HG03025 (cell line): Measurements from ENCODE around the gene CD99.
A peak's percentile ranks its signal among the peaks of the same experiment; 100 is the strongest.

Experiments
- ATAC-seq: cut with Tn5 transposase; IDR thresholded peaks from one replicate; pipeline ENCODE4 v1.9.1; 2021; ENCODE audit warnings: mild to moderate bottlenecking, moderate library complexity; ENCODE audit not compliant: unreplicated experiment, low FRiP score

Gene CD99

GRCh38 chrX:2697741-2698299 lies 6.7 kb downstream of the CD99 start:
- ATAC-seq = no peak

GRCh38 chrX:2698604-2699003 lies 7.5 kb downstream of the CD99 start:
- ATAC-seq = no peak

- no peak for ATAC-seq
Measured at GRCh38 chrX:2699959-2700358, 8.9 kb downstream of the CD99 start.

- no peak for ATAC-seq
Measured at GRCh38 chrX:2700405-2701320, 9.6 kb downstream of the CD99 start.

- ATAC-seq = no peak
Measured at GRCh38 chrX:2701600-2701999, 10.5 kb downstream of the CD99 start.

GRCh38 chrX:2703991-2704369 lies 12.9 kb downstream of the CD99 start:
- no peak for ATAC-seq

GRCh38 chrX:2705046-2705832 lies 14.1 kb downstream of the CD99 start:
- ATAC-seq = no peak

GRCh38 chrX:2707334-2707760 lies 16.3 kb downstream of the CD99 start:
- peak; percentile 87 for ATAC-seq

- ATAC-seq = no peak
Measured at GRCh38 chrX:2708021-2708420, 16.9 kb downstream of the CD99 start.

GRCh38 chrX:2708592-2709188 lies 17.6 kb downstream of the CD99 start:
- ATAC-seq = no peak

GRCh38 chrX:2709556-2709955 lies 18.5 kb downstream of the CD99 start:
- no peak for ATAC-seq

- ATAC-seq = no peak
Measured at GRCh38 chrX:2710041-2710840, 19.1 kb downstream of the CD99 start.

GRCh38 chrX:2711441-2711840 lies 20.3 kb downstream of the CD99 start:
- ATAC-seq = no peak

GRCh38 chrX:2712428-2712827 lies 21.3 kb downstream of the CD99 start:
- no peak for ATAC-seq

GRCh38 chrX:2712890-2713840 lies 22.1 kb downstream of the CD99 start:
- no peak for ATAC-seq

GRCh38 chrX:2714551-2714950 lies 23.5 kb downstream of the CD99 start:
- ATAC-seq = no peak

GRCh38 chrX:2715066-2715600 lies 24.0 kb downstream of the CD99 start:
- ATAC-seq = no peak

GRCh38 chrX:2717312-2717711 lies 26.2 kb downstream of the CD99 start:
- no peak for ATAC-seq

GRCh38 chrX:2718821-2719220 lies 27.7 kb downstream of the CD99 start:
- ATAC-seq = no peak
